Parathyroid adenoma (tissue), 2 donors: ENCODE results near the gene COLQ.

Source experiments
- H2AFZ ChIP-seq: fragments of 300-600 bp; sonication (generic); one replicate; pipeline ENCODE4 v1.7.0; 2017; ENCODE audit warnings: antibody characterized with exemption, mild to moderate bottlenecking
- H3K27ac ChIP-seq: fragments of 300-600 bp; sonication (generic); one replicate; pipeline ENCODE4 v1.7.0; 2017
- H3K27me3 ChIP-seq: fragments of 300-600 bp; sonication (generic); one replicate; pipeline ENCODE4 v1.7.0; 2017; ENCODE audit warnings: low read length; ENCODE audit not compliant: control insufficient read depth, insufficient read depth
- H3K36me3 ChIP-seq: fragments of 300-600 bp; sonication (generic); one replicate; pipeline ENCODE4 v1.7.0; 2017; ENCODE audit warnings: low read length; ENCODE audit not compliant: control insufficient read depth, insufficient read depth
- H3K4me1 ChIP-seq: fragments of 300-600 bp; sonication (generic); one replicate; pipeline ENCODE4 v1.7.0; 2017; ENCODE audit warnings: control low read depth
- H3K4me2 ChIP-seq: fragments of 300-600 bp; sonication (generic); one replicate; pipeline ENCODE4 v1.7.0; 2017; ENCODE audit warnings: low read length
- H3K4me3 ChIP-seq: fragments of 300-600 bp; sonication (generic); one replicate; pipeline ENCODE4 v1.7.0; 2017; ENCODE audit warnings: low read depth, low read length
- H3K79me2 ChIP-seq: fragments of 300-600 bp; sonication (generic); one replicate; pipeline ENCODE4 v1.7.0; 2017; ENCODE audit warnings: control low read depth
- H3K9ac ChIP-seq: fragments of 300-600 bp; sonication (generic); one replicate; pipeline ENCODE4 v1.7.0; 2017; ENCODE audit warnings: mild to moderate bottlenecking
- H3K9me3 ChIP-seq: fragments of 300-600 bp; sonication (generic); one replicate; pipeline ENCODE4 v1.7.0; 2017; ENCODE audit warnings: low read length; ENCODE audit not compliant: control insufficient read depth
- CTCF ChIP-seq: fragments of 300-600 bp; sonication (generic); IDR thresholded peaks from one replicate; pipeline ENCODE4 v1.7.0; 2017; ENCODE audit warnings: antibody characterized with exemption, mild to moderate bottlenecking
- donor health status: primary hyperparathyroidism.

The COLQ gene

GRCh38 chr3:15456321-15456720 lies 65.2 kb downstream of the COLQ start:
- H3K79me2 ChIP-seq, result no peaks in the 10 kb centered on the region
- H3K4me1 ChIP-seq, result no peaks in the 10 kb centered on the region
- no peak overlapping the region for H3K9ac ChIP-seq
- no peaks in the 10 kb centered on the region for H3K36me3 ChIP-seq
- H3K4me3 ChIP-seq, result no peak overlapping the region
- TF ChIP-seq CTCF, result no peak
- no peak overlapping the region for H2AFZ ChIP-seq
- H3K27ac ChIP-seq, result no peak overlapping the region
- no peaks in the 10 kb centered on the region for H3K27me3 ChIP-seq
- no peaks in the 10 kb centered on the region for H3K9me3 ChIP-seq
- H3K4me2 ChIP-seq, result no peak overlapping the region

- Histone ChIP-seq H3K27ac (no peak overlapping the region), H3K9me3 (no peaks in the 10 kb centered on the region), H3K9ac (no peak overlapping the region), H3K4me2 (no peak overlapping the region), H3K4me1 (no peaks in the 10 kb centered on the region), H2AFZ (no peak overlapping the region), H3K79me2 (no peaks in the 10 kb centered on the region), H3K27me3 (no peaks in the 10 kb centered on the region), H3K4me3 (no peak overlapping the region), H3K36me3 (no peaks in the 10 kb centered on the region)
- no peak for TF ChIP-seq CTCF
Observed at GRCh38 chr3:15455756-15456155, 65.8 kb downstream of the COLQ start.

- Histone ChIP-seq H3K4me3 (no peak overlapping the region), H3K79me2 (no peaks in the 10 kb centered on the region), H3K36me3 (no peaks in the 10 kb centered on the region), H3K9me3 (no peaks in the 10 kb centered on the region), H3K27ac (no peak overlapping the region), H2AFZ (no peak overlapping the region), H3K9ac (no peak overlapping the region), H3K27me3 (no peaks in the 10 kb centered on the region), H3K4me1 (no peaks in the 10 kb centered on the region), H3K4me2 (no peak overlapping the region)
- no peak for TF ChIP-seq CTCF
Observed at GRCh38 chr3:15454965-15455364, 66.5 kb downstream of the COLQ start.

GRCh38 chr3:15453991-15454625 lies 67.4 kb downstream of the COLQ start:
- Histone ChIP-seq H3K27ac (no peak overlapping the region), H3K4me2 (no peak overlapping the region), H3K79me2 (no peaks in the 10 kb centered on the region), H3K27me3 (no peaks in the 10 kb centered on the region), H3K36me3 (no peaks in the 10 kb centered on the region), H3K9me3 (no peaks in the 10 kb centered on the region), H2AFZ (no peak overlapping the region), H3K4me3 (no peak overlapping the region), H3K9ac (no peak overlapping the region), H3K4me1 (no peaks in the 10 kb centered on the region)
- no peak for TF ChIP-seq CTCF

- Histone ChIP-seq H3K9me3 (no peaks in the 10 kb centered on the region), H3K9ac (no peak overlapping the region), H2AFZ (no peak overlapping the region), H3K79me2 (no peaks in the 10 kb centered on the region), H3K4me3 (no peak overlapping the region), H3K36me3 (no peaks in the 10 kb centered on the region), H3K27me3 (no peaks in the 10 kb centered on the region), H3K4me2 (no peak overlapping the region), H3K4me1 (no peaks in the 10 kb centered on the region), H3K27ac (no peak overlapping the region)
- no peak for TF ChIP-seq CTCF
Observed at GRCh38 chr3:15453501-15453900, 68.0 kb downstream of the COLQ start.
